Measurements from ENCODE around the gene CA11. TPM values are rescaled to one million over a fixed set of nuclear protein-coding genes. Genes with fewer than 3 reads are reported as not detected.

The CA11 gene
- total RNA-seq, 4 donors from 2014 or later: 4.6 to 13.4 (median 6.3) TPM

- intact Hi-C loops (cut with DNase I): no loop called here
- H3K9me3 ChIP-seq: no peaks in the 10 kb centered on the region
- TF ChIP-seq CTCF (IDR thresholded peaks at IDR 0.05) (no peak), POLR2A (IDR thresholded peaks at IDR 0.05) (no peak)
- peaks cover 10 to 20% of the 10 kb centered on the region in 2 donors for H3K4me1 ChIP-seq
- WGBS, 2 donors: 66 to 72% methylated on average over 21 to 24 of the region's 31 CpGs
- peaks cover 25 to 26% of the 10 kb centered on the region in 2 donors for H3K36me3 ChIP-seq
- H3K27ac ChIP-seq: no peak within 1 kb of the TSS
- H3K4me3 ChIP-seq (replicated peaks in 1 of 3): no peak within 1 kb of the TSS
- no peak for DNase-seq
- H3K27me3 ChIP-seq: no peaks in the 10 kb centered on the region
These were observed 31.4 kb downstream of the CA11 start, which contains the start of gene FAM83E for GRCh38 chr19:48614436-48615230. FAM83E (minus strand) TSS chr19:48615076; CDS start chr19:48613372, 1,704 bp downstream.

GRCh38 chr19:48613852-48614435 lies 32.0 kb downstream of the CA11 start:
- TF ChIP-seq POLR2A (IDR thresholded peaks at IDR 0.05) (no peak), CTCF (IDR thresholded peaks at IDR 0.05) (no peak)
- no peaks in the 10 kb centered on the region for H3K27me3 ChIP-seq
- no peak for DNase-seq
- H3K4me3 ChIP-seq (replicated peaks in 1 of 3): no peak overlapping the region
- WGBS, 2 donors: 67 to 79% methylated on average over 13 of the region's 13 CpGs
- H3K9me3 ChIP-seq: no peaks in the 10 kb centered on the region
- no peak overlapping the region for H3K27ac ChIP-seq
- intact Hi-C loops (cut with DNase I): no loop called here
- peaks cover 25 to 26% of the 10 kb centered on the region in 2 donors for H3K36me3 ChIP-seq
- peaks cover 9 to 20% of the 10 kb centered on the region in 2 donors for H3K4me1 ChIP-seq

GRCh38 chr19:48613024-48613851 lies 32.7 kb downstream of the CA11 start:
- no peak for DNase-seq
- no peak for TF ChIP-seq POLR2A (IDR thresholded peaks at IDR 0.05)
- no peaks in the 10 kb centered on the region for H3K9me3 ChIP-seq
- H3K4me1 ChIP-seq: peaks cover 9 to 19% of the 10 kb centered on the region in 2 donors
- H3K4me3 ChIP-seq (replicated peaks in 1 of 3): no peak overlapping the region
- WGBS, 2 donors: 84 to 92% methylated on average over 12 to 17 of the region's 39 CpGs
- H3K27me3 ChIP-seq: no peaks in the 10 kb centered on the region
- intact Hi-C loops (cut with DNase I): no loop called here
- H3K27ac ChIP-seq: no peak overlapping the region
- H3K36me3 ChIP-seq: peaks cover 25 to 26% of the 10 kb centered on the region in 2 donors

GRCh38 chr19:48611872-48612271 lies 34.1 kb downstream of the CA11 start:
- Histone ChIP-seq H3K9me3 (no peaks in the 10 kb centered on the region), H3K4me1 (peaks cover 0 to 5% of the 10 kb centered on the region in 2 donors), H3K27ac (no peak overlapping the region), H3K4me3 (replicated peaks in 1 of 3) (no peak overlapping the region), H3K27me3 (no peaks in the 10 kb centered on the region), H3K36me3 (peaks cover 22 to 23% of the 10 kb centered on the region in 2 donors)
- WGBS, 2 donors: 89 to 93% methylated on average over 12 to 14 of the region's 14 CpGs
- no peak for DNase-seq
- intact Hi-C loops (cut with DNase I): no loop called here
- TF ChIP-seq CTCF (IDR thresholded peaks at IDR 0.05) (no peak), POLR2A (IDR thresholded peaks at IDR 0.05) (no peak)

- no peaks in the 10 kb centered on the region for H3K9me3 ChIP-seq
- H3K27ac ChIP-seq: no peak overlapping the region
- H3K4me3 ChIP-seq (replicated peaks in 1 of 3): no peak overlapping the region
- intact Hi-C loops (cut with DNase I): no loop called here
- no peak for DNase-seq
- WGBS, 2 donors: 92 to 96% methylated on average over 16 to 20 of the region's 20 CpGs
- no peaks in the 10 kb centered on the region for H3K4me1 ChIP-seq
- peaks cover under 1% of the 10 kb centered on the region in 2 donors for H3K36me3 ChIP-seq
- no peak for TF ChIP-seq CTCF (IDR thresholded peaks at IDR 0.05)
- TF ChIP-seq POLR2A (IDR thresholded peaks at IDR 0.05): no peak
- H3K27me3 ChIP-seq: no peaks in the 10 kb centered on the region
These were observed 36.3 kb downstream of the CA11 start for GRCh38 chr19:48609571-48610108.
